HEK293 (cell line): ENCODE measurements around the gene SEC16A.

Experiments used
- CTCF ChIA-PET: fragments of 350-600 bp; formaldehyde crosslinking; extraction: SDS; loops from one replicate; lab custom pipeline; 2021; ENCODE audit warnings: antibody characterized with exemption; lab: Yijun Ruan, JAX
- POLR2A ChIA-PET: fragments of 300-600 bp; formaldehyde crosslinking; extraction: SDS; loops from one replicate; lab custom pipeline; 2020; ENCODE audit warnings: antibody characterized with exemption, inconsistent platforms; lab: Yijun Ruan, JAX
- H3K27ac ChIP-seq: fragments of 200-500 bp; sonication (Bioruptor generic); 2 replicates; pipeline ENCODE4 v1.5.1; 2014; ENCODE audit warnings: low read depth, low read length, control low read depth, inconsistent platforms; ENCODE audit errors: extremely low read depth
- H3K36me3 ChIP-seq, 2 experiments: fragments of 200-500 bp in 1 of 2; sonication (Bioruptor generic) in 1 of 2; 1 replicate in 1 of 2; 2 replicates in 1 of 2; pipeline ENCODE4 v1.5.1; 2014 to 2017; ENCODE audit warnings: inconsistent platforms in 2 of 2, low read length in 2 of 2; ENCODE audit not compliant: control insufficient read depth in 2 of 2, insufficient read depth in 1 of 2
- H3K4me1 ChIP-seq: fragments of 200-500 bp; sonication (Bioruptor generic); 2 replicates; pipeline ENCODE4 v1.5.1; 2014; ENCODE audit warnings: mild to moderate bottlenecking, low read length, inconsistent platforms; ENCODE audit not compliant: control insufficient read depth, insufficient read depth
- H3K4me3 ChIP-seq: 2 replicates; pipeline ENCODE4 v1.5.1; 2011; ENCODE audit warnings: low read depth, mild to moderate bottlenecking, control low read depth, low read length, moderate library complexity
- H3K9me3 ChIP-seq: fragments of 200-500 bp; sonication (Bioruptor generic); 2 replicates; pipeline ENCODE4 v1.5.1; 2014; ENCODE audit warnings: low read depth, low read length, inconsistent platforms; ENCODE audit not compliant: control insufficient read depth, insufficient read depth
- AEBP2 ChIP-seq: fragments of 450-650 bp; formaldehyde crosslinking; IDR thresholded peaks from 2 replicates; pipeline ENCODE4 v1.5.1; 2016; ENCODE audit warnings: missing biosample characterization, missing genetic modification characterization, borderline replicate concordance
- KLF16 ChIP-seq: fragments of 450-650 bp; formaldehyde crosslinking; IDR thresholded peaks from 2 replicates; pipeline ENCODE4 v1.5.1; 2017; ENCODE audit warnings: missing biosample characterization, missing genetic modification characterization
- MZF1 ChIP-seq: fragments of 450-650 bp; formaldehyde crosslinking; IDR thresholded peaks from 2 replicates; pipeline ENCODE4 v1.5.1; 2017; ENCODE audit warnings: missing biosample characterization, missing genetic modification characterization, borderline replicate concordance
- TCF7L2 ChIP-seq: IDR thresholded peaks from 2 replicates; pipeline ENCODE4 v1.6.1; 2011; ENCODE audit warnings: low read depth, mild to moderate bottlenecking, inconsistent platforms, low read length, moderate library complexity, borderline replicate concordance
- ZNF2 ChIP-seq: fragments of 450-650 bp; formaldehyde crosslinking; IDR thresholded peaks from 2 replicates; pipeline ENCODE4 v1.5.1; 2016; ENCODE audit warnings: missing biosample characterization, missing genetic modification characterization
- ZNF239 ChIP-seq: fragments of 450-650 bp; formaldehyde crosslinking; IDR thresholded peaks from 2 replicates; pipeline ENCODE4 v1.5.1; 2016; ENCODE audit warnings: missing biosample characterization, missing genetic modification characterization
- ZNF280D ChIP-seq: fragments of 450-650 bp; formaldehyde crosslinking; IDR thresholded peaks from 2 replicates; pipeline ENCODE4 v1.5.1; 2016; ENCODE audit warnings: missing biosample characterization, missing genetic modification characterization
- ZNF350 ChIP-seq: fragments of 450-650 bp; formaldehyde crosslinking; IDR thresholded peaks from 2 replicates; pipeline ENCODE4 v1.5.0; 2017; ENCODE audit warnings: missing biosample characterization, mild to moderate bottlenecking, missing genetic modification characterization
- ZNF354C ChIP-seq: fragments of 450-650 bp; formaldehyde crosslinking; IDR thresholded peaks from 2 replicates; pipeline ENCODE4 v1.5.1; 2016; ENCODE audit warnings: missing biosample characterization, missing genetic modification characterization, low read depth, borderline replicate concordance
- ZNF416 ChIP-seq: fragments of 450-650 bp; formaldehyde crosslinking; IDR thresholded peaks from 2 replicates; pipeline ENCODE4 v1.5.1; 2016; ENCODE audit warnings: missing biosample characterization, missing genetic modification characterization
- ZNF501 ChIP-seq: fragments of 450-650 bp; formaldehyde crosslinking; IDR thresholded peaks from 2 replicates; pipeline ENCODE4 v1.5.1; 2016; ENCODE audit warnings: missing biosample characterization, missing genetic modification characterization
- ZNF544 ChIP-seq: fragments of 450-650 bp; formaldehyde crosslinking; IDR thresholded peaks from 2 replicates; pipeline ENCODE4 v1.5.0; 2017; ENCODE audit warnings: missing biosample characterization, missing genetic modification characterization
- ZNF549 ChIP-seq: fragments of 450-650 bp; IDR thresholded peaks from 2 replicates; pipeline ENCODE4 v1.5.1; 2018; ENCODE audit warnings: missing biosample characterization, missing genetic modification characterization, mild to moderate bottlenecking, inconsistent platforms, moderate library complexity
- ZNF600 ChIP-seq: fragments of 450-650 bp; formaldehyde crosslinking; IDR thresholded peaks from 2 replicates; pipeline ENCODE4 v1.5.1; 2016; ENCODE audit warnings: missing biosample characterization, missing genetic modification characterization
- ZNF692 ChIP-seq: fragments of 450-650 bp; formaldehyde crosslinking; IDR thresholded peaks from 2 replicates; pipeline ENCODE4 v1.5.1; 2016; ENCODE audit warnings: missing biosample characterization, missing genetic modification characterization
- ZNF707 ChIP-seq: fragments of 450-650 bp; formaldehyde crosslinking; IDR thresholded peaks from 2 replicates; pipeline ENCODE4 v1.5.1; 2016; ENCODE audit warnings: missing biosample characterization, missing genetic modification characterization
- ZSCAN30 ChIP-seq: fragments of 450-650 bp; IDR thresholded peaks from 2 replicates; pipeline ENCODE4 v1.5.1; 2018; ENCODE audit warnings: missing biosample characterization, mild to moderate bottlenecking, missing genetic modification characterization, moderate library complexity
- ZSCAN4 ChIP-seq: fragments of 450-650 bp; formaldehyde crosslinking; IDR thresholded peaks from 2 replicates; pipeline ENCODE4 v1.5.1; 2017; ENCODE audit warnings: missing biosample characterization, missing genetic modification characterization
- ZXDB ChIP-seq: fragments of 450-650 bp; formaldehyde crosslinking; IDR thresholded peaks from 2 replicates; pipeline ENCODE4 v1.5.1; 2016; ENCODE audit warnings: missing biosample characterization, missing genetic modification characterization
- TF ChIP-seq, protein P1 (sequence below): fragments of 450-650 bp; formaldehyde crosslinking; conservative IDR thresholded peaks from 2 replicates; pipeline ENCODE4 v1.5.1; 2016; ENCODE audit warnings: low read depth, missing biosample characterization, missing genetic modification characterization

The SEC16A gene

DNA sequence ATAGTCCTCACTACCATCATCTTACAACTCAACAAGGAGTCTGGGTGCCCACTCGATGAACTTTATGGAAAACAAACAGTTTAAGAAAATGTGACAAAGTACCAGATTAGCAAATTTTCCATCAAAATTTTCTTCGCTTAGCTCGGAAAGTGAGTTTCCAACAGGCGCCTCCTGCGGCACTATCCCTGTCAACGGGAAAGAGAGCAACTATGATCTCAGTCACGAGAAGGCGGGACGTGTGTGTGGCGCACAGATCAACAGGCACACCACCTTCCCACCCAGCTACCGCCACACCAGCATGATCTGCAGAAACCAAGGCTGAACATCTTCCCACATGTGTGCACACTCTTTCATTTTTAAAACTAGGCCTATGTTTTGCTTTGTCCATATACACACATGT, 29.5 kb downstream of the SEC16A start:
- H3K36me3 ChIP-seq: peaks cover 17 to 90% of the 10 kb centered on the region in 2 experiments; a peak in 2 of 3 replicates
- no peaks in the 10 kb centered on the region for H3K9me3 ChIP-seq
- H3K27ac ChIP-seq: no peak overlapping the region
- no peak overlapping the region for H3K4me3 ChIP-seq
- no peaks in the 10 kb centered on the region for H3K4me1 ChIP-seq
- no peak for TF ChIP-seq ZNF544 (tag by site-specific recombination)
- TF ChIP-seq KLF16 (tag by site-specific recombination): no peak
- no peak for TF ChIP-seq ZNF350 (tag by site-specific recombination)
- TF ChIP-seq AEBP2 (tag by site-specific recombination): no peak
- TF ChIP-seq ZNF692 (tag by site-specific recombination): no peak
- TF ChIP-seq ZNF280D: no peak
- TF ChIP-seq, all 188 proteins: peak for 0
- POLR2A ChIA-PET: no interaction called here
- CTCF ChIA-PET: interaction anchor here (0.7 to 1.2 kb wide), 2 partner anchors 22 to 25 kb away, joined by 3 read pairs; no protein-coding TSS in a partner anchor

DNA sequence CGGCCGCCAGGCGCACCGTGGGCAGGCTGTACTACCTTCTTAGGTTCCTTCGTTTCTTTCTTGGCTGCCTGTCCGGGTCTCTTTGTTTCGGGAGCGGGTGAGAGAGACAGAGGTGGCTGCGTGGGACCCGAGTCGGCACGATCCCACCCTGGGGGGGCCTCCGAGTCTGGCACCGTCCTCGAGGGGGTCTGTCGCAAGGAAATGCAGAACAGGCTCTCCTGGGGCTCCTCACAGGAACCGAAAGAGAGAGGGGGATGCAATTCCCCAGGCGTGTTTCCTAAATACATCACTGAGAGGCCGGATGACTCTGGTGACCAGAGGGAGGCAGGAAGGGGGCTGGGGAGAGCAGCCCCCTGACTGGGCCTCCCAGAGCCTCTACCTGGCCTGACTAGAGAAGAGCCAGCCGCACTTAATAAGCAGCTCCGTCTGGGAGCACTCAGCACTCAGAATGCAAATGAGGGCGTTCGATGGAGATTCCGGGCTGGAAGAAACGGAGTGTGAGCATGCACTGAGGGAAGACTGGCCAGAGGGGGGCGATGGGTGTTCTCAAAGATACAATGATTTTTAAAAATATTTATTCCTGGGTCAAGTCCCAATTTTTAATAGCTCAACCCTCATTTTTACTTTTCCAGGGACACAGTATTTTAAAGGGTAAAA, 31.5 kb downstream of the SEC16A start:
- H3K4me3 ChIP-seq: no peak overlapping the region

DNA sequence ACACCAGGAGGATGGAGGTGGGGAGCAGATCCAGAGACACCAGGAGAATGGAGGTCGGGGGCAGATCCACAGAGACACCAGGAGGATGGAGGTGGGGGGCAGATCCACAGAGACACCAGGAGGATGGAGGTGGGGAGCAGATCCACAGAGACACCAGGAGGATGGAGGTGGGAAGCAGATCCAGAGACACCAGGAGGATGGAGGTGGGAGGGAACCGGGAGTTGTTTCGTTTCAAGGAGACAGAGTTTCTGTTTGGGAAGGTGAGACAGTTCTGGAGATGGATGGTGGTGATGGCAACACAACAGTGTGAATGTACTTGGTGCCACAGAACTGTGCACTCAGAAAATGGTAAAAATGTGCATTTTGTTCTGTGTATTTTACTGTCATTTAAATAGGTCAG, 34.2 kb downstream of the SEC16A start:
- TF ChIP-seq ZNF600 (peak; percentile 56; the same call in 1 of the 2 replicates), ZNF2 (tag by site-specific recombination) (no peak), ZSCAN4 (tag by site-specific recombination) (no peak), MZF1 (tag by site-specific recombination) (no peak), ZNF354C (tag by site-specific recombination) (no peak), ZNF549 (tag by site-specific recombination) (no peak), ZNF239 (tag by site-specific recombination) (no peak)
- TF ChIP-seq, protein P1, sequence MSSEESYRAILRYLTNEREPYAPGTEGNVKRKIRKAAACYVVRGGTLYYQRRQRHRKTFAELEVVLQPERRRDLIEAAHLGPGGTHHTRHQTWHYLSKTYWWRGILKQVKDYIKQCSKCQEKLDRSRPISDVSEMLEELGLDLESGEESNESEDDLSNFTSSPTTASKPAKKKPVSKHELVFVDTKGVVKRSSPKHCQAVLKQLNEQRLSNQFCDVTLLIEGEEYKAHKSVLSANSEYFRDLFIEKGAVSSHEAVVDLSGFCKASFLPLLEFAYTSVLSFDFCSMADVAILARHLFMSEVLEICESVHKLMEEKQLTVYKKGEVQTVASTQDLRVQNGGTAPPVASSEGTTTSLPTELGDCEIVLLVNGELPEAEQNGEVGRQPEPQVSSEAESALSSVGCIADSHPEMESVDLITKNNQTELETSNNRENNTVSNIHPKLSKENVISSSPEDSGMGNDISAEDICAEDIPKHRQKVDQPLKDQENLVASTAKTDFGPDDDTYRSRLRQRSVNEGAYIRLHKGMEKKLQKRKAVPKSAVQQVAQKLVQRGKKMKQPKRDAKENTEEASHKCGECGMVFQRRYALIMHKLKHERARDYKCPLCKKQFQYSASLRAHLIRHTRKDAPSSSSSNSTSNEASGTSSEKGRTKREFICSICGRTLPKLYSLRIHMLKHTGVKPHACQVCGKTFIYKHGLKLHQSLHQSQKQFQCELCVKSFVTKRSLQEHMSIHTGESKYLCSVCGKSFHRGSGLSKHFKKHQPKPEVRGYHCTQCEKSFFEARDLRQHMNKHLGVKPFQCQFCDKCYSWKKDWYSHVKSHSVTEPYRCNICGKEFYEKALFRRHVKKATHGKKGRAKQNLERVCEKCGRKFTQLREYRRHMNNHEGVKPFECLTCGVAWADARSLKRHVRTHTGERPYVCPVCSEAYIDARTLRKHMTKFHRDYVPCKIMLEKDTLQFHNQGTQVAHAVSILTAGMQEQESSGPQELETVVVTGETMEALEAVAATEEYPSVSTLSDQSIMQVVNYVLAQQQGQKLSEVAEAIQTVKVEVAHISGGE: peak; percentile 71
- H3K4me3 ChIP-seq: no peak overlapping the region
- peaks cover 19 to 89% of the 10 kb centered on the region in 2 experiments; a peak in 2 of 3 replicates for H3K36me3 ChIP-seq
- ChIA-PET POLR2A (no interaction called here), CTCF (no interaction called here)
- no peak overlapping the region for H3K27ac ChIP-seq
- H3K9me3 ChIP-seq: no peaks in the 10 kb centered on the region
- no peaks in the 10 kb centered on the region for H3K4me1 ChIP-seq

More for the DNA sequence above, 31.5 kb downstream of the SEC16A start:
- CTCF ChIA-PET: interaction anchor here (2.2 kb wide), 1 partner anchor 11 kb away, joined by 5 read pairs; no protein-coding TSS in a partner anchor
- no peak overlapping the region for H3K27ac ChIP-seq
- POLR2A ChIA-PET: interaction anchor here (0.5 kb wide), 1 partner anchor 29 kb away, joined by 3 read pairs; no protein-coding TSS in a partner anchor
- H3K4me1 ChIP-seq: no peaks in the 10 kb centered on the region
- H3K9me3 ChIP-seq: no peaks in the 10 kb centered on the region
- H3K36me3 ChIP-seq: peaks cover 9 to 90% of the 10 kb centered on the region in 2 experiments; a peak in 2 of 3 replicates
- TF ChIP-seq ZNF707 (no peak), ZNF501 (tag by site-specific recombination) (no peak), TCF7L2 (no peak), ZXDB (no peak), ZNF416 (no peak), ZSCAN30 (tag by site-specific recombination) (no peak)
